GM19351 (cell line): Measurements from ENCODE around the gene KLK12.
"Not testable (repeated sequence)": the region's sequence is repeated elsewhere in the genome, so short reads cannot be mapped to it uniquely, and the experiment has no call there.

Experiments used
- ATAC-seq: cut with Tn5 transposase; IDR thresholded peaks from one replicate; pipeline ENCODE4 v1.9.1; 2021; ENCODE audit warnings: mild to moderate bottlenecking, moderate library complexity; ENCODE audit not compliant: unreplicated experiment

Gene KLK12

GRCh38 chr19:51016798-51017683 lies 17.8 kb downstream of the KLK12 start:
- no peak for ATAC-seq

GRCh38 chr19:51015691-51016267 lies 19.0 kb downstream of the KLK12 start:
- ATAC-seq: no peak

- no peak for ATAC-seq
Measured at GRCh38 chr19:51014242-51014641, 20.6 kb downstream of the KLK12 start.

GRCh38 chr19:51012661-51013190 lies 22.1 kb downstream of the KLK12 start:
- no peak for ATAC-seq

- no peak for ATAC-seq
Measured at GRCh38 chr19:51010066-51010795, 24.6 kb downstream of the KLK12 start.

- ATAC-seq: no peak
Measured at GRCh38 chr19:51009061-51009891, 25.5 kb downstream of the KLK12 start.

- no peak for ATAC-seq
Measured at GRCh38 chr19:51007488-51007887, 27.3 kb downstream of the KLK12 start.

GRCh38 chr19:51006406-51006805 lies 28.4 kb downstream of the KLK12 start:
- ATAC-seq: no peak

- no peak for ATAC-seq
Measured at GRCh38 chr19:51005248-51005647, 29.6 kb downstream of the KLK12 start.

GRCh38 chr19:51003316-51003715 lies 31.5 kb downstream of the KLK12 start:
- ATAC-seq: no peak

- no peak for ATAC-seq
Measured at GRCh38 chr19:51002542-51003311, 32.1 kb downstream of the KLK12 start.

- ATAC-seq: no peak
Measured at GRCh38 chr19:51002089-51002532, 32.7 kb downstream of the KLK12 start.

GRCh38 chr19:51001515-51001914 lies 33.3 kb downstream of the KLK12 start, which contains the start of gene KLK8:
KLK8 (minus strand) TSS chr19:51001604; CDS start chr19:51001167, 437 bp downstream.
- ATAC-seq: no peak

- ATAC-seq: no peak
Measured at GRCh38 chr19:51000981-51001380, 33.8 kb downstream of the KLK12 start.

GRCh38 chr19:51000426-51000825 lies 34.4 kb downstream of the KLK12 start:
- no peak for ATAC-seq

GRCh38 chr19:50998686-50999085 lies 36.1 kb downstream of the KLK12 start:
- no peak for ATAC-seq

- no peak for ATAC-seq
Measured at GRCh38 chr19:50998061-50998460, 36.7 kb downstream of the KLK12 start.

- no peak for ATAC-seq
Measured at GRCh38 chr19:50994129-50994528, 40.7 kb downstream of the KLK12 start.

- ATAC-seq: no peak
Measured at GRCh38 chr19:50992666-50993035, 42.2 kb downstream of the KLK12 start.

- not testable (repeated sequence) for ATAC-seq
Measured at GRCh38 chr19:50984416-50984815, 50.4 kb downstream of the KLK12 start.
